WTC11 (cell line): ENCODE results near the gene LRIG3. TPM values are rescaled to one million over a fixed set of nuclear protein-coding genes. Genes with fewer than 3 reads are reported as not detected.

ENCODE experiments used
- ATAC-seq: fragments of 200-7000 bp; cut with Tn5 transposase; 2 replicates; pipeline ENCODE4 v1.10.0; 2021; ENCODE audit warnings: mild to moderate bottlenecking, moderate library complexity
- CTCF ChIA-PET: fragments of 300-600 bp; sonication (Branson Sonifier 250); formaldehyde crosslinking; loops from one replicate; lab custom pipeline; 2021; ENCODE audit warnings: antibody characterized with exemption; lab: Charles Lee
- POLR2A ChIA-PET: fragments of 350-600 bp; sonication (Branson Sonifier 250); formaldehyde crosslinking; loops from one replicate; lab custom pipeline; 2021; ENCODE audit warnings: antibody characterized with exemption; lab: Charles Lee
- DNase-seq: peaks from one replicate; pipeline ENCODE4 v3.0.0; 2021; ENCODE audit warnings: low spot score
- H3K27ac Mint-ChIP-seq: 2 replicates; pipeline ENCODE4 v1.8.0; 2021; ENCODE audit warnings: mixed read lengths
- H3K27me3 Mint-ChIP-seq: 2 replicates; pipeline ENCODE4 v1.8.0; 2021; ENCODE audit warnings: low read depth, mild to moderate bottlenecking, moderate library complexity, mixed read lengths
- H3K36me3 Mint-ChIP-seq: 2 replicates; pipeline ENCODE4 v1.8.0; 2021; ENCODE audit warnings: mixed read lengths
- H3K4me1 Mint-ChIP-seq: 2 replicates; pipeline ENCODE4 v1.8.0; 2022; ENCODE audit warnings: mixed read lengths
- H3K4me3 Mint-ChIP-seq: 2 replicates; pipeline ENCODE4 v1.8.0; 2021; ENCODE audit warnings: mild to moderate bottlenecking, moderate library complexity, mixed read lengths
- H3K9me3 Mint-ChIP-seq: 2 replicates; pipeline ENCODE4 v1.8.0; 2021; ENCODE audit warnings: mixed read lengths
- ATF1 ChIP-seq: sonication (generic); formaldehyde crosslinking; IDR thresholded peaks from 2 replicates; pipeline ENCODE4 v1.8.1; 2023; ENCODE audit warnings: mild to moderate bottlenecking, moderate library complexity, missing genetic modification reagents
- FOXJ3 ChIP-seq: sonication (generic); formaldehyde crosslinking; IDR thresholded peaks from 2 replicates; pipeline ENCODE4 v1.9.0; 2021; ENCODE audit warnings: missing genetic modification reagents, mild to moderate bottlenecking, borderline replicate concordance
- KAT7 ChIP-seq: sonication (generic); formaldehyde crosslinking; IDR thresholded peaks from 2 replicates; pipeline ENCODE4 v1.8.1; 2023; ENCODE audit warnings: missing genetic modification reagents, mild to moderate bottlenecking, borderline replicate concordance
- NFYB ChIP-seq: sonication (generic); formaldehyde crosslinking; conservative IDR thresholded peaks from 2 replicates; pipeline ENCODE4 v1.8.0; 2022; ENCODE audit warnings: low read depth, missing genetic modification reagents
- NR1H2 ChIP-seq: sonication (generic); formaldehyde crosslinking; IDR thresholded peaks from 2 replicates; pipeline ENCODE4 v1.9.0; 2021; ENCODE audit warnings: mild to moderate bottlenecking, moderate library complexity, missing genetic modification reagents
- TCF7 ChIP-seq: sonication (generic); formaldehyde crosslinking; IDR thresholded peaks from 2 replicates; pipeline ENCODE4 v1.8.0; 2022; ENCODE audit warnings: mild to moderate bottlenecking, low read depth, missing genetic modification reagents, moderate library complexity
- TEAD4 ChIP-seq: sonication (generic); formaldehyde crosslinking; IDR thresholded peaks from 2 replicates; pipeline ENCODE4 v1.8.0; 2022; ENCODE audit warnings: mild to moderate bottlenecking, missing genetic modification reagents
- ZNF219 ChIP-seq: sonication (generic); formaldehyde crosslinking; IDR thresholded peaks from 2 replicates; pipeline ENCODE4 v1.8.0; 2023; ENCODE audit warnings: missing genetic modification reagents, mild to moderate bottlenecking, borderline replicate concordance
- ZNF232 ChIP-seq: sonication (generic); formaldehyde crosslinking; IDR thresholded peaks from 2 replicates; pipeline ENCODE4 v1.8.0; 2022; ENCODE audit warnings: mild to moderate bottlenecking, missing genetic modification reagents
- ZNF263 ChIP-seq: sonication (generic); formaldehyde crosslinking; IDR thresholded peaks from 2 replicates; pipeline ENCODE4 v1.8.1; 2022; ENCODE audit warnings: low read depth, mild to moderate bottlenecking, moderate library complexity, missing genetic modification reagents
- ZNF317 ChIP-seq: sonication (generic); formaldehyde crosslinking; IDR thresholded peaks from 2 replicates; pipeline ENCODE4 v1.8.1; 2023; ENCODE audit warnings: low read depth, mild to moderate bottlenecking, moderate library complexity, missing genetic modification reagents, borderline replicate concordance
- total RNA-seq: library from RNA; stranded (reverse); gene quantifications from 3 replicates; pipeline ENCODE4 v1.2.3, GENCODE V29; 2021
- TF ChIP-seq, protein P1 (sequence below): fragments of 250-450 bp; sonication (Bioruptor Pico); IDR thresholded peaks from 2 replicates; pipeline ENCODE4 v1.8.0; 2021; ENCODE audit warnings: mild to moderate bottlenecking
- TF ChIP-seq, protein P2 (sequence below): fragments of 250-450 bp; sonication (Bioruptor Pico); IDR thresholded peaks from 2 replicates; pipeline ENCODE4 v1.9.0; 2021; ENCODE audit warnings: mild to moderate bottlenecking
- TF ChIP-seq, protein P3 (sequence below): sonication (generic); formaldehyde crosslinking; conservative IDR thresholded peaks from 2 replicates; pipeline ENCODE4 v1.8.1; 2023; ENCODE audit warnings: mild to moderate bottlenecking, low read depth, missing genetic modification reagents, moderate library complexity
- TF ChIP-seq, protein P4 (sequence below): sonication (generic); formaldehyde crosslinking; IDR thresholded peaks from 2 replicates; pipeline ENCODE4 v1.8.1; 2022; ENCODE audit warnings: missing genetic modification reagents, borderline replicate concordance
- TF ChIP-seq, protein P5 (sequence below): sonication (generic); formaldehyde crosslinking; IDR thresholded peaks from 2 replicates; pipeline ENCODE4 v1.8.0; 2022; ENCODE audit warnings: mild to moderate bottlenecking, missing genetic modification reagents
- TF ChIP-seq, protein P6 (sequence below): sonication (generic); formaldehyde crosslinking; IDR thresholded peaks from 2 replicates; pipeline ENCODE4 v1.8.1; 2023; ENCODE audit warnings: mild to moderate bottlenecking, missing genetic modification reagents, borderline replicate concordance

The LRIG3 gene
- total RNA-seq, 1 experiment from 2014 or later, result 13.0 TPM

DNA sequence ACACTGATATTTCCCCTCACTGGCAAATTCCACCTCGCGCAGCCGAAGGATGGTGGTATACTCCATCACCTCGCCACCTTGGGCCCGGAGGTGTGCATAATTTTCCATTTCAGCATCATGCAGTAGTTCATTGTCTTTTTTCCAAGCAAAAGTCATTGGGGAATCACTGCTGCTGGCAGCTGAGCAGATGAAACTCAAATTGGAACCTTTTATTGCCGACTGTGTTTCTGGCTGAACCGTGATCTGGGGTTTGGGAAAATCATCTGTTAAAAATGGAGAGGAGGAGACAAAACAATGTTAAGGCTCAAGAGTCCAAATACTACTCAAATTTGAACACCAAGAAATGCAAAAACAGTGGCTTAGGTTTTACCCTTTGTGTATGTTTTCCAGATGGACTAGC lies 39.7 kb downstream of the LRIG3 start (continued):
- TF ChIP-seq ZNF263 (CRISPR knock-in tag), result no peak
- TF ChIP-seq, protein P1, sequence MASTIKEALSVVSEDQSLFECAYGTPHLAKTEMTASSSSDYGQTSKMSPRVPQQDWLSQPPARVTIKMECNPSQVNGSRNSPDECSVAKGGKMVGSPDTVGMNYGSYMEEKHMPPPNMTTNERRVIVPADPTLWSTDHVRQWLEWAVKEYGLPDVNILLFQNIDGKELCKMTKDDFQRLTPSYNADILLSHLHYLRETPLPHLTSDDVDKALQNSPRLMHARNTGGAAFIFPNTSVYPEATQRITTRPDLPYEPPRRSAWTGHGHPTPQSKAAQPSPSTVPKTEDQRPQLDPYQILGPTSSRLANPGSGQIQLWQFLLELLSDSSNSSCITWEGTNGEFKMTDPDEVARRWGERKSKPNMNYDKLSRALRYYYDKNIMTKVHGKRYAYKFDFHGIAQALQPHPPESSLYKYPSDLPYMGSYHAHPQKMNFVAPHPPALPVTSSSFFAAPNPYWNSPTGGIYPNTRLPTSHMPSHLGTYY, result no peak
- TF ChIP-seq, protein P2, sequence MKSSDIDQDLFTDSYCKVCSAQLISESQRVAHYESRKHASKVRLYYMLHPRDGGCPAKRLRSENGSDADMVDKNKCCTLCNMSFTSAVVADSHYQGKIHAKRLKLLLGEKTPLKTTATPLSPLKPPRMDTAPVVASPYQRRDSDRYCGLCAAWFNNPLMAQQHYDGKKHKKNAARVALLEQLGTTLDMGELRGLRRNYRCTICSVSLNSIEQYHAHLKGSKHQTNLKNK (CRISPR knock-in tag), result no peak
- no peak for TF ChIP-seq NFYB
- TF ChIP-seq, protein P3, sequence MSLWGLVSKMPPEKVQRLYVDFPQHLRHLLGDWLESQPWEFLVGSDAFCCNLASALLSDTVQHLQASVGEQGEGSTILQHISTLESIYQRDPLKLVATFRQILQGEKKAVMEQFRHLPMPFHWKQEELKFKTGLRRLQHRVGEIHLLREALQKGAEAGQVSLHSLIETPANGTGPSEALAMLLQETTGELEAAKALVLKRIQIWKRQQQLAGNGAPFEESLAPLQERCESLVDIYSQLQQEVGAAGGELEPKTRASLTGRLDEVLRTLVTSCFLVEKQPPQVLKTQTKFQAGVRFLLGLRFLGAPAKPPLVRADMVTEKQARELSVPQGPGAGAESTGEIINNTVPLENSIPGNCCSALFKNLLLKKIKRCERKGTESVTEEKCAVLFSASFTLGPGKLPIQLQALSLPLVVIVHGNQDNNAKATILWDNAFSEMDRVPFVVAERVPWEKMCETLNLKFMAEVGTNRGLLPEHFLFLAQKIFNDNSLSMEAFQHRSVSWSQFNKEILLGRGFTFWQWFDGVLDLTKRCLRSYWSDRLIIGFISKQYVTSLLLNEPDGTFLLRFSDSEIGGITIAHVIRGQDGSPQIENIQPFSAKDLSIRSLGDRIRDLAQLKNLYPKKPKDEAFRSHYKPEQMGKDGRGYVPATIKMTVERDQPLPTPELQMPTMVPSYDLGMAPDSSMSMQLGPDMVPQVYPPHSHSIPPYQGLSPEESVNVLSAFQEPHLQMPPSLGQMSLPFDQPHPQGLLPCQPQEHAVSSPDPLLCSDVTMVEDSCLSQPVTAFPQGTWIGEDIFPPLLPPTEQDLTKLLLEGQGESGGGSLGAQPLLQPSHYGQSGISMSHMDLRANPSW (CRISPR knock-in tag), result no peak
- TF ChIP-seq ZNF232 (CRISPR knock-in tag), result no peak

DNA sequence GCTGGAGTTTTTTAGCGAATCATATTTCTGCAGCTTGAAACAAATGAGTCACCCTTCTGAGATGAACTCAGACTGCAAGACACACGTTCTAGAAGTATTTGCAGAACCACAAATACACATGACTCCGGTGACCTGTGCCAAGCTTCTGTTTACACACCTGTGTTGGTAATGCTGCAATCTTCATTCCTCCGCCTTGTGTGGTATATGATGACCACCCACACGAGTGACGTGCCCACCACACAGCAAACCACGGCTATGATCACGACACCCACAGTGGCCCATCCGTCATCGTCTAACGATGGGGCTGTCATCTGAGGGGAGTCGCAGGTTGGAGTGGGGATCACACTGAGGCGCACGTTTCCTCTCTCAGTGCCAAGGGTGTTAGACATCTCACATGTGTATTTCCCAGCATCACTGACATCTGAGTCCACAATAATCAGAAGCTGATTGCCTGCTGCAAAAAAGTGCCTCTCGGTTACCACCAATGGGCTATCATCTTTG lies 43.0 kb downstream of the LRIG3 start:
- no peaks in the 10 kb centered on the region; the same call in 1 of the 2 replicates for H3K4me1 Mint-ChIP-seq
- H3K4me3 Mint-ChIP-seq, result no peak overlapping the region
- DNase-seq (no peak), ATAC-seq (no peak)
- H3K36me3 Mint-ChIP-seq, result peaks cover 80% of the 10 kb centered on the region
- peaks cover 38% of the 10 kb centered on the region for H3K27me3 Mint-ChIP-seq
- H3K27ac Mint-ChIP-seq, result no peak overlapping the region
- ChIA-PET POLR2A (no interaction called here), CTCF (no interaction called here)
- H3K9me3 Mint-ChIP-seq, result no peaks in the 10 kb centered on the region
- TF ChIP-seq, protein P4, sequence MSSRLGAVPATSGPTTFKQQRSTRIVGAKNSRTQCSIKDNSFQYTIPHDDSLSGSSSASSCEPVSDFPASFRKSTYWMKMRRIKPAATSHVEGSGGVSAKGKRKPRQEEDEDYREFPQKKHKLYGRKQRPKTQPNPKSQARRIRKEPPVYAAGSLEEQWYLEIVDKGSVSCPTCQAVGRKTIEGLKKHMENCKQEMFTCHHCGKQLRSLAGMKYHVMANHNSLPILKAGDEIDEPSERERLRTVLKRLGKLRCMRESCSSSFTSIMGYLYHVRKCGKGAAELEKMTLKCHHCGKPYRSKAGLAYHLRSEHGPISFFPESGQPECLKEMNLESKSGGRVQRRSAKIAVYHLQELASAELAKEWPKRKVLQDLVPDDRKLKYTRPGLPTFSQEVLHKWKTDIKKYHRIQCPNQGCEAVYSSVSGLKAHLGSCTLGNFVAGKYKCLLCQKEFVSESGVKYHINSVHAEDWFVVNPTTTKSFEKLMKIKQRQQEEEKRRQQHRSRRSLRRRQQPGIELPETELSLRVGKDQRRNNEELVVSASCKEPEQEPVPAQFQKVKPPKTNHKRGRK (CRISPR knock-in tag), result no peak
- TF ChIP-seq KAT7 (CRISPR knock-in tag) (no peak), ZNF317 (CRISPR knock-in tag) (no peak), TCF7 (no peak), NR1H2 (CRISPR knock-in tag) (no peak), TEAD4 (CRISPR knock-in tag) (no peak), ZNF232 (CRISPR knock-in tag) (no peak), ZNF263 (CRISPR knock-in tag) (no peak), ATF1 (no peak), ZNF219 (no peak), FOXJ3 (CRISPR knock-in tag) (no peak)
- TF ChIP-seq, protein P5, sequence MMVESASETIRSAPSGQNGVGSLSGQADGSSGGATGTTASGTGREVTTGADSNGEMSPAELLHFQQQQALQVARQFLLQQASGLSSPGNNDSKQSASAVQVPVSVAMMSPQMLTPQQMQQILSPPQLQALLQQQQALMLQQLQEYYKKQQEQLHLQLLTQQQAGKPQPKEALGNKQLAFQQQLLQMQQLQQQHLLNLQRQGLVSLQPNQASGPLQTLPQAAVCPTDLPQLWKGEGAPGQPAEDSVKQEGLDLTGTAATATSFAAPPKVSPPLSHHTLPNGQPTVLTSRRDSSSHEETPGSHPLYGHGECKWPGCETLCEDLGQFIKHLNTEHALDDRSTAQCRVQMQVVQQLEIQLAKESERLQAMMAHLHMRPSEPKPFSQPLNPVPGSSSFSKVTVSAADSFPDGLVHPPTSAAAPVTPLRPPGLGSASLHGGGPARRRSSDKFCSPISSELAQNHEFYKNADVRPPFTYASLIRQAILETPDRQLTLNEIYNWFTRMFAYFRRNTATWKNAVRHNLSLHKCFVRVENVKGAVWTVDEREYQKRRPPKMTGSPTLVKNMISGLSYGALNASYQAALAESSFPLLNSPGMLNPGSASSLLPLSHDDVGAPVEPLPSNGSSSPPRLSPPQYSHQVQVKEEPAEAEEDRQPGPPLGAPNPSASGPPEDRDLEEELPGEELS, result no peak
- TF ChIP-seq, protein P3 (CRISPR knock-in tag), result no peak
- TF ChIP-seq, protein P6, sequence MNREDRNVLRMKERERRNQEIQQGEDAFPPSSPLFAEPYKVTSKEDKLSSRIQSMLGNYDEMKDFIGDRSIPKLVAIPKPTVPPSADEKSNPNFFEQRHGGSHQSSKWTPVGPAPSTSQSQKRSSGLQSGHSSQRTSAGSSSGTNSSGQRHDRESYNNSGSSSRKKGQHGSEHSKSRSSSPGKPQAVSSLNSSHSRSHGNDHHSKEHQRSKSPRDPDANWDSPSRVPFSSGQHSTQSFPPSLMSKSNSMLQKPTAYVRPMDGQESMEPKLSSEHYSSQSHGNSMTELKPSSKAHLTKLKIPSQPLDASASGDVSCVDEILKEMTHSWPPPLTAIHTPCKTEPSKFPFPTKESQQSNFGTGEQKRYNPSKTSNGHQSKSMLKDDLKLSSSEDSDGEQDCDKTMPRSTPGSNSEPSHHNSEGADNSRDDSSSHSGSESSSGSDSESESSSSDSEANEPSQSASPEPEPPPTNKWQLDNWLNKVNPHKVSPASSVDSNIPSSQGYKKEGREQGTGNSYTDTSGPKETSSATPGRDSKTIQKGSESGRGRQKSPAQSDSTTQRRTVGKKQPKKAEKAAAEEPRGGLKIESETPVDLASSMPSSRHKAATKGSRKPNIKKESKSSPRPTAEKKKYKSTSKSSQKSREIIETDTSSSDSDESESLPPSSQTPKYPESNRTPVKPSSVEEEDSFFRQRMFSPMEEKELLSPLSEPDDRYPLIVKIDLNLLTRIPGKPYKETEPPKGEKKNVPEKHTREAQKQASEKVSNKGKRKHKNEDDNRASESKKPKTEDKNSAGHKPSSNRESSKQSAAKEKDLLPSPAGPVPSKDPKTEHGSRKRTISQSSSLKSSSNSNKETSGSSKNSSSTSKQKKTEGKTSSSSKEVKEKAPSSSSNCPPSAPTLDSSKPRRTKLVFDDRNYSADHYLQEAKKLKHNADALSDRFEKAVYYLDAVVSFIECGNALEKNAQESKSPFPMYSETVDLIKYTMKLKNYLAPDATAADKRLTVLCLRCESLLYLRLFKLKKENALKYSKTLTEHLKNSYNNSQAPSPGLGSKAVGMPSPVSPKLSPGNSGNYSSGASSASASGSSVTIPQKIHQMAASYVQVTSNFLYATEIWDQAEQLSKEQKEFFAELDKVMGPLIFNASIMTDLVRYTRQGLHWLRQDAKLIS (CRISPR knock-in tag), result no peak
